SU-DHL-6 (cell line): ENCODE data around the gene HEATR1.

ENCODE experiments used
- H2AFZ ChIP-seq: fragments of 200-600 bp; sonication (generic); 2 replicates; pipeline ENCODE4 v1.6.1; 2014; ENCODE audit warnings: low read depth, mild to moderate bottlenecking, moderate library complexity, mixed read lengths, antibody characterized with exemption, low read length; ENCODE audit not compliant: severe bottlenecking
- H3F3A ChIP-seq: fragments of 200-600 bp; shearing (Covaris generic); 2 replicates; pipeline ENCODE4 v1.6.0; 2016; ENCODE audit warnings: antibody characterized with exemption, mild to moderate bottlenecking; ENCODE audit not compliant: insufficient read depth
- H3K27ac ChIP-seq: fragments of 200-600 bp; sonication (generic); 2 replicates; pipeline ENCODE4 v1.5.1; 2016; ENCODE audit warnings: low read depth, mild to moderate bottlenecking, low read length, moderate library complexity, mixed read lengths
- H3K27me3 ChIP-seq: fragments of 200-600 bp; sonication (generic), shearing (Covaris generic); 2 replicates; pipeline ENCODE4 v1.6.0; 2014; ENCODE audit warnings: mild to moderate bottlenecking, low read length
- H3K36me3 ChIP-seq: fragments of 200-600 bp; sonication (generic); 2 replicates; pipeline ENCODE4 v1.6.1; 2014; ENCODE audit warnings: mild to moderate bottlenecking, low read length, mixed read lengths
- H3K4me2 ChIP-seq: fragments of 300-600, 200-600 bp; shearing (Covaris generic), sonication (generic); 2 replicates; pipeline ENCODE4 v1.6.0; 2014; ENCODE audit warnings: low read length, low read depth, mild to moderate bottlenecking; ENCODE audit not compliant: poor library complexity, severe bottlenecking
- H3K4me3 ChIP-seq: fragments of 200-600 bp; sonication (generic); 2 replicates; pipeline ENCODE4 v1.5.1; 2014; ENCODE audit warnings: antibody characterized with exemption, low read length, mild to moderate bottlenecking, mixed read lengths; ENCODE audit not compliant: insufficient read depth, poor library complexity, severe bottlenecking
- H3K79me2 ChIP-seq: fragments of 200-600 bp; sonication (generic); 2 replicates; pipeline ENCODE4 v1.6.1; 2014; ENCODE audit warnings: mild to moderate bottlenecking, low read length, moderate library complexity; ENCODE audit not compliant: insufficient read depth
- H3K9ac ChIP-seq: fragments of 200-600 bp; sonication (generic); 2 replicates; pipeline ENCODE4 v1.7.0; 2014; ENCODE audit warnings: mild to moderate bottlenecking, low read length
- H3K9me2 ChIP-seq: fragments of 200-600 bp; sonication (generic); replicated peaks from 2 replicates; pipeline ENCODE4 v1.6.1; 2014; ENCODE audit warnings: low read length; ENCODE audit not compliant: insufficient read depth
- H3K9me3 ChIP-seq: fragments of 200-600 bp; sonication (generic); 2 replicates; pipeline ENCODE4 v1.6.1; 2014; ENCODE audit warnings: low read length, mixed read lengths; ENCODE audit not compliant: insufficient read depth
- H4K20me1 ChIP-seq: fragments of 200-600 bp; sonication (generic); 2 replicates; pipeline ENCODE4 v1.6.1; 2014; ENCODE audit warnings: low read depth, mild to moderate bottlenecking, antibody characterized with exemption, low read length, moderate library complexity, mixed read lengths
- CTCF ChIP-seq: fragments of 200-600 bp; sonication (generic); IDR thresholded peaks from one replicate; pipeline ENCODE4 v1.5.1; 2017; ENCODE audit warnings: antibody characterized with exemption, mild to moderate bottlenecking, low read length, moderate library complexity; ENCODE audit not compliant: insufficient read depth, poor library complexity, severe bottlenecking
- EZH2phosphoT487 ChIP-seq: fragments of 200-600 bp; sonication (generic), shearing (Covaris generic); conservative IDR thresholded peaks from 2 replicates; pipeline ENCODE4 v1.6.1; 2018; ENCODE audit warnings: mild to moderate bottlenecking, antibody characterized with exemption, low read length, moderate library complexity, mixed read lengths

Gene HEATR1

GRCh38 chr1:236642763-236643162 is 38.4 kb upstream of the HEATR1 start:
- no peak overlapping the region for H3K4me2 ChIP-seq
- H3K36me3 ChIP-seq: no peaks in the 10 kb centered on the region
- no peaks in the 10 kb centered on the region for H3K27me3 ChIP-seq
- H3K9me3 ChIP-seq: no peaks in the 10 kb centered on the region
- no peak overlapping the region for H3K9ac ChIP-seq
- H3K79me2 ChIP-seq: no peaks in the 10 kb centered on the region
- H3K9me2 ChIP-seq: no peaks in the 10 kb centered on the region
- H2AFZ ChIP-seq: no peak overlapping the region
- no peak overlapping the region for H3K27ac ChIP-seq
- no peak overlapping the region for H3K4me3 ChIP-seq
- no peaks in the 10 kb centered on the region for H4K20me1 ChIP-seq
- TF ChIP-seq CTCF: no peak
- no peak for TF ChIP-seq EZH2phosphoT487
- no peaks in the 10 kb centered on the region for H3F3A ChIP-seq

DNA sequence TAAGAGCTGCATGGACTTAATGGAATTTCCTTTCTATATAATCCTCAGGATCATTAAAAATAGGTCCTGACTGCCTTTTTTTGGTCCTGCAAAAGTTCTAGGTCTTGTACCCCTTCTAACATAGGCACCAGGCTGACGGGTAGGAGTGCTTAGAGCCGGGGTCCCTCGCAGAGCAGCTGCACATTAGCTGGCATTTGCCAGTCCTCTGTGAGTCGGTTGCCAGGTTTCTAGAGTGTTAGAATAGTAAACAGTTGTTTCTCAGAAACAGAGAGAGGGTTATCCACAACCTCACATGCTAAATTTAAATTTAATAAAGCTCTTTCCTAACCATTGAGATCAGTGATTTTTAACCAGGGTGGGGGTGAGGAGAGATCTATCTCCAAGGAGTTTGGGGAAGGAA is 35.4 kb upstream of the HEATR1 start:
- no peaks in the 10 kb centered on the region for H3F3A ChIP-seq
- H3K9ac ChIP-seq: no peak overlapping the region
- no peaks in the 10 kb centered on the region for H3K36me3 ChIP-seq
- H2AFZ ChIP-seq: no peak overlapping the region
- no peak for TF ChIP-seq EZH2phosphoT487
- no peak for TF ChIP-seq CTCF
- H3K79me2 ChIP-seq: no peaks in the 10 kb centered on the region
- H3K4me3 ChIP-seq: no peak overlapping the region
- H4K20me1 ChIP-seq: no peaks in the 10 kb centered on the region
- no peaks in the 10 kb centered on the region for H3K27me3 ChIP-seq
- no peak overlapping the region for H3K4me2 ChIP-seq
- H3K9me2 ChIP-seq: no peaks in the 10 kb centered on the region
- H3K27ac ChIP-seq: no peak overlapping the region
- H3K9me3 ChIP-seq: no peaks in the 10 kb centered on the region

- Histone ChIP-seq H3K9me2 (no peaks in the 10 kb centered on the region), H3K36me3 (no peaks in the 10 kb centered on the region), H3K9me3 (no peaks in the 10 kb centered on the region), H4K20me1 (no peaks in the 10 kb centered on the region), H3K9ac (no peak overlapping the region), H3K27ac (no peak overlapping the region), H3K4me3 (no peak overlapping the region), H2AFZ (no peak overlapping the region), H3K27me3 (no peaks in the 10 kb centered on the region), H3K4me2 (no peak overlapping the region), H3K79me2 (no peaks in the 10 kb centered on the region), H3F3A (no peaks in the 10 kb centered on the region)
- no peak for TF ChIP-seq EZH2phosphoT487
- TF ChIP-seq CTCF: no peak
These were observed 34.6 kb upstream of the HEATR1 start for GRCh38 chr1:236638945-236639344.

GRCh38 chr1:236636017-236636416 is 31.7 kb upstream of the HEATR1 start:
- Histone ChIP-seq H3K79me2 (no peaks in the 10 kb centered on the region), H3F3A (no peaks in the 10 kb centered on the region), H3K4me2 (no peak overlapping the region), H2AFZ (no peak overlapping the region), H3K9me2 (no peaks in the 10 kb centered on the region), H3K9me3 (no peaks in the 10 kb centered on the region), H3K27me3 (no peaks in the 10 kb centered on the region), H4K20me1 (no peaks in the 10 kb centered on the region), H3K9ac (no peak overlapping the region), H3K27ac (no peak overlapping the region), H3K36me3 (no peaks in the 10 kb centered on the region), H3K4me3 (no peak overlapping the region)
- TF ChIP-seq EZH2phosphoT487: no peak
- TF ChIP-seq CTCF: no peak
